GM23248 (cell line): ENCODE measurements around the gene STARD3.

Experiments
- EZH2 ChIP-seq: fragments of 200-600 bp; sonication (generic); IDR thresholded peaks from 2 replicates; pipeline ENCODE4 v1.6.1; 2018; ENCODE audit warnings: antibody characterized with exemption, mild to moderate bottlenecking; ENCODE audit not compliant: insufficient read depth, poor library complexity, severe bottlenecking
- EZH2phosphoT487 ChIP-seq: fragments of 200-600 bp; sonication (generic); IDR thresholded peaks from 2 replicates; pipeline ENCODE4 v1.6.1; 2018; ENCODE audit warnings: antibody characterized with exemption, moderate library complexity, mild to moderate bottlenecking, low read depth; ENCODE audit not compliant: insufficient read depth

DNA sequence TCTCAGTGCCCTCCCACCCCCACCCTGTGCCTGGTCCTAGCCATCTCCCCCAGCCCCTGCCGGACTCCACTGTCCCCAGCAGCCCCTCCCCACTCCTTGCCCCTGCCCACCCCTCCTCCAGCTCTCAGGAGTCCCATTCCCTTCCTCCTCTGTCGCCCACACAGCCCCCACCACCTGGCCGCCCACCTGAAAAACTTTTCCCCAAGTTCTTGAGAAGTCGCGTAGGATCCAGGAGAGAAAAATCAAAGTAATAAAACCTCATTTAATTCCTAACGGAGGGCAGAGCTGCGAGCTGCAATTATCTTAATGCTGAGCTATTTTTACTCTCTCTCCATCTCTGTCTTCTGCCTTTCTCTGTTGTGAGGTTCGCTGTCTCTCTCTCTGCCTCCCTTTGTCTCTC lies 12.6 kb upstream of the STARD3 start:
- TF ChIP-seq EZH2 = no peak
- no peak for TF ChIP-seq EZH2phosphoT487
